HCT116 (cell line): ENCODE measurements around the gene BMP2K.

Experiments used
- CEBPB ChIP-seq: IDR thresholded peaks from 2 replicates; pipeline ENCODE4 v1.6.1; 2012; ENCODE audit warnings: low read depth
- EZH2 ChIP-seq: fragments of 200-600 bp; sonication (generic); IDR thresholded peaks from 2 replicates; pipeline ENCODE4 v1.6.1; 2017; ENCODE audit warnings: antibody characterized with exemption, mixed run types
- EZH2phosphoT487 ChIP-seq: fragments of 200-600 bp; IDR thresholded peaks from 2 replicates; pipeline ENCODE4 v1.6.1; 2018; ENCODE audit warnings: antibody characterized with exemption, borderline replicate concordance
- POLR2A ChIP-seq: IDR thresholded peaks from 2 replicates; pipeline ENCODE4 v1.7.0; 2011; ENCODE audit warnings: borderline replicate concordance; ENCODE audit not compliant: insufficient read depth, insufficient read length; ENCODE audit errors: extremely low read depth
- POLR2AphosphoS5 ChIP-seq: IDR thresholded peaks from 2 replicates; pipeline ENCODE4 v1.6.1; 2011; ENCODE audit warnings: mild to moderate bottlenecking, low read depth, low read length, moderate library complexity
- SIN3A ChIP-seq: IDR thresholded peaks from 2 replicates; pipeline ENCODE4 v1.6.1; 2012; ENCODE audit warnings: low read depth
- SP1 ChIP-seq: IDR thresholded peaks from 2 replicates; pipeline ENCODE4 v1.6.1; 2012; ENCODE audit warnings: low read depth
- SRF ChIP-seq: IDR thresholded peaks from 2 replicates; pipeline ENCODE4 v1.6.1; 2012; ENCODE audit warnings: low read depth
- ZFX ChIP-seq: fragments of 450-650 bp; IDR thresholded peaks from 2 replicates; pipeline ENCODE4 v1.6.1; 2017
- ZNF274 ChIP-seq: fragments of 200-500 bp; sonication (Bioruptor generic); IDR thresholded peaks from 2 replicates; pipeline ENCODE4 v1.6.1; 2014; ENCODE audit warnings: mild to moderate bottlenecking, low read depth, low read length, inconsistent platforms
- TF ChIP-seq, protein P1 (sequence below), 3 experiments: fragments of 200-600 bp in 1 of 3; sonication (generic) in 1 of 3; IDR thresholded peaks in 2 of 3; conservative IDR thresholded peaks in 1 of 3; 2 replicates each; pipeline ENCODE4 v1.5.1; 2012 to 2017; ENCODE audit warnings: low read depth in 2 of 3, low read length in 2 of 3, antibody characterized with exemption in 1 of 3, borderline replicate concordance in 1 of 3, control low read depth in 1 of 3, mild to moderate bottlenecking in 1 of 3, mixed read lengths in 1 of 3, mixed run types in 1 of 3, moderate library complexity in 1 of 3; ENCODE audit not compliant: insufficient read depth in 1 of 3
- TF ChIP-seq, protein P2 (sequence below): IDR thresholded peaks from 2 replicates; pipeline ENCODE4 v1.6.1; 2012; ENCODE audit warnings: low read depth
- TF ChIP-seq, protein P3 (sequence below): IDR thresholded peaks from 2 replicates; pipeline ENCODE4 v1.6.1; 2012
- TF ChIP-seq, protein P4 (sequence below): IDR thresholded peaks from 2 replicates; pipeline ENCODE4 v1.6.1; 2011; ENCODE audit warnings: mild to moderate bottlenecking, low read length, moderate library complexity; ENCODE audit not compliant: insufficient replicate concordance; ENCODE audit errors: extremely low read depth

DNA sequence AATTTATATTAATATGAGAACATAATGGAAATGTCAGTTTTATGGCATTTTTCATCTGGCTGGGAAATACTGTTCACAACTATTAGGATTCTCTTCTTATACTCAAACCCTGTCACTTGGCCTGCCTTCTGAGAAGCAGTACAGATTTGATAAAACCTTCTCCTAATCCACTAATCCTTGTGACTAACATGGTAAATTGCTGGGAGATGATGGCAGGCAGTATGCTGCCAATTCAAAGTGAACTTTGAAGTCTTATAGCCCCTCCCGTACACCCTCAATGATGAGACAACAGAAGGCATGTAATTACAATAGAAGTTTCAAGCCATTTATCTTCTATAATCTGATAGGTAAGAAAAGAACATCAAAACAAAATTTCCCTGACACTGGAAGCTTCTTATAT lies 126.1 kb downstream of the BMP2K start:
- TF ChIP-seq, protein P1, sequence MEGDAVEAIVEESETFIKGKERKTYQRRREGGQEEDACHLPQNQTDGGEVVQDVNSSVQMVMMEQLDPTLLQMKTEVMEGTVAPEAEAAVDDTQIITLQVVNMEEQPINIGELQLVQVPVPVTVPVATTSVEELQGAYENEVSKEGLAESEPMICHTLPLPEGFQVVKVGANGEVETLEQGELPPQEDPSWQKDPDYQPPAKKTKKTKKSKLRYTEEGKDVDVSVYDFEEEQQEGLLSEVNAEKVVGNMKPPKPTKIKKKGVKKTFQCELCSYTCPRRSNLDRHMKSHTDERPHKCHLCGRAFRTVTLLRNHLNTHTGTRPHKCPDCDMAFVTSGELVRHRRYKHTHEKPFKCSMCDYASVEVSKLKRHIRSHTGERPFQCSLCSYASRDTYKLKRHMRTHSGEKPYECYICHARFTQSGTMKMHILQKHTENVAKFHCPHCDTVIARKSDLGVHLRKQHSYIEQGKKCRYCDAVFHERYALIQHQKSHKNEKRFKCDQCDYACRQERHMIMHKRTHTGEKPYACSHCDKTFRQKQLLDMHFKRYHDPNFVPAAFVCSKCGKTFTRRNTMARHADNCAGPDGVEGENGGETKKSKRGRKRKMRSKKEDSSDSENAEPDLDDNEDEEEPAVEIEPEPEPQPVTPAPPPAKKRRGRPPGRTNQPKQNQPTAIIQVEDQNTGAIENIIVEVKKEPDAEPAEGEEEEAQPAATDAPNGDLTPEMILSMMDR (IDR thresholded peaks at IDR 0.05 in 2 of 3, conservative IDR thresholded peaks at IDR 0.05 in 1 of 3; ENCODE audit: borderline replicate concordance in 1 of 3, insufficient read depth in 1 of 3, low read depth in 2 of 3, low read length in 2 of 3) = no peak
- TF ChIP-seq, protein P2, sequence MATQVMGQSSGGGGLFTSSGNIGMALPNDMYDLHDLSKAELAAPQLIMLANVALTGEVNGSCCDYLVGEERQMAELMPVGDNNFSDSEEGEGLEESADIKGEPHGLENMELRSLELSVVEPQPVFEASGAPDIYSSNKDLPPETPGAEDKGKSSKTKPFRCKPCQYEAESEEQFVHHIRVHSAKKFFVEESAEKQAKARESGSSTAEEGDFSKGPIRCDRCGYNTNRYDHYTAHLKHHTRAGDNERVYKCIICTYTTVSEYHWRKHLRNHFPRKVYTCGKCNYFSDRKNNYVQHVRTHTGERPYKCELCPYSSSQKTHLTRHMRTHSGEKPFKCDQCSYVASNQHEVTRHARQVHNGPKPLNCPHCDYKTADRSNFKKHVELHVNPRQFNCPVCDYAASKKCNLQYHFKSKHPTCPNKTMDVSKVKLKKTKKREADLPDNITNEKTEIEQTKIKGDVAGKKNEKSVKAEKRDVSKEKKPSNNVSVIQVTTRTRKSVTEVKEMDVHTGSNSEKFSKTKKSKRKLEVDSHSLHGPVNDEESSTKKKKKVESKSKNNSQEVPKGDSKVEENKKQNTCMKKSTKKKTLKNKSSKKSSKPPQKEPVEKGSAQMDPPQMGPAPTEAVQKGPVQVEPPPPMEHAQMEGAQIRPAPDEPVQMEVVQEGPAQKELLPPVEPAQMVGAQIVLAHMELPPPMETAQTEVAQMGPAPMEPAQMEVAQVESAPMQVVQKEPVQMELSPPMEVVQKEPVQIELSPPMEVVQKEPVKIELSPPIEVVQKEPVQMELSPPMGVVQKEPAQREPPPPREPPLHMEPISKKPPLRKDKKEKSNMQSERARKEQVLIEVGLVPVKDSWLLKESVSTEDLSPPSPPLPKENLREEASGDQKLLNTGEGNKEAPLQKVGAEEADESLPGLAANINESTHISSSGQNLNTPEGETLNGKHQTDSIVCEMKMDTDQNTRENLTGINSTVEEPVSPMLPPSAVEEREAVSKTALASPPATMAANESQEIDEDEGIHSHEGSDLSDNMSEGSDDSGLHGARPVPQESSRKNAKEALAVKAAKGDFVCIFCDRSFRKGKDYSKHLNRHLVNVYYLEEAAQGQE = no peak
- no peak for TF ChIP-seq SIN3A
- no peak for TF ChIP-seq ZFX
- no peak for TF ChIP-seq EZH2phosphoT487
- TF ChIP-seq CEBPB = no peak
- no peak for TF ChIP-seq POLR2AphosphoS5
- TF ChIP-seq, protein P3, sequence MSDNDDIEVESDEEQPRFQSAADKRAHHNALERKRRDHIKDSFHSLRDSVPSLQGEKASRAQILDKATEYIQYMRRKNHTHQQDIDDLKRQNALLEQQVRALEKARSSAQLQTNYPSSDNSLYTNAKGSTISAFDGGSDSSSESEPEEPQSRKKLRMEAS = no peak
- TF ChIP-seq ZNF274 = no peak
- no peak for TF ChIP-seq POLR2A
- no peak for TF ChIP-seq SRF
- TF ChIP-seq EZH2 = no peak
- no peak for TF ChIP-seq SP1
- TF ChIP-seq, protein P4, sequence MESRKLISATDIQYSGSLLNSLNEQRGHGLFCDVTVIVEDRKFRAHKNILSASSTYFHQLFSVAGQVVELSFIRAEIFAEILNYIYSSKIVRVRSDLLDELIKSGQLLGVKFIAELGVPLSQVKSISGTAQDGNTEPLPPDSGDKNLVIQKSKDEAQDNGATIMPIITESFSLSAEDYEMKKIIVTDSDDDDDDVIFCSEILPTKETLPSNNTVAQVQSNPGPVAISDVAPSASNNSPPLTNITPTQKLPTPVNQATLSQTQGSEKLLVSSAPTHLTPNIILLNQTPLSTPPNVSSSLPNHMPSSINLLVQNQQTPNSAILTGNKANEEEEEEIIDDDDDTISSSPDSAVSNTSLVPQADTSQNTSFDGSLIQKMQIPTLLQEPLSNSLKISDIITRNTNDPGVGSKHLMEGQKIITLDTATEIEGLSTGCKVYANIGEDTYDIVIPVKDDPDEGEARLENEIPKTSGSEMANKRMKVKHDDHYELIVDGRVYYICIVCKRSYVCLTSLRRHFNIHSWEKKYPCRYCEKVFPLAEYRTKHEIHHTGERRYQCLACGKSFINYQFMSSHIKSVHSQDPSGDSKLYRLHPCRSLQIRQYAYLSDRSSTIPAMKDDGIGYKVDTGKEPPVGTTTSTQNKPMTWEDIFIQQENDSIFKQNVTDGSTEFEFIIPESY = no peak
